SK-N-SH (cell line): ENCODE results near the gene DCAF11. TPM values are rescaled to one million over a fixed set of nuclear protein-coding genes. Genes with fewer than 3 reads are reported as not detected.

Experiments used
- CTCF ChIA-PET: fragments of 300-600, 350-600 bp; formaldehyde crosslinking; extraction: SDS; loops from one replicate; lab custom pipeline; 2021; lab: Yijun Ruan, JAX
- POLR2A ChIA-PET: fragments of 350-600 bp; sonication (Branson Sonifier 250); formaldehyde crosslinking; extraction: SDS; loops from one replicate; lab custom pipeline; 2020; ENCODE audit warnings: antibody characterized with exemption, inconsistent platforms; lab: Yijun Ruan, JAX
- DNase-seq: peaks from one replicate; pipeline ENCODE4 v3.0.0; 2012
- H2AFZ ChIP-seq: fragments of 200-600 bp; sonication (generic); 2 replicates; pipeline ENCODE4 v1.8.1; 2016; ENCODE audit warnings: antibody characterized with exemption, mild to moderate bottlenecking, low read depth
- H3F3A ChIP-seq: fragments of 200-600 bp; sonication (generic); replicated peaks from 2 replicates; pipeline ENCODE3; 2016; ENCODE audit warnings: antibody characterized with exemption, mild to moderate bottlenecking; ENCODE audit not compliant: insufficient read depth
- H3K27ac ChIP-seq, 2 experiments: fragments of 200-500 bp in 1 of 2; fragments of 200-600 bp in 1 of 2; sonication (Bioruptor generic) in 1 of 2; sonication (generic), shearing (Covaris generic) in 1 of 2; 2 replicates each; pipeline versions ENCODE4 v1.5.1 to v1.6.1; 2014 to 2016; ENCODE audit warnings: low read depth in 2 of 2, inconsistent platforms in 1 of 2, low read length in 1 of 2, mild to moderate bottlenecking in 1 of 2, mixed read lengths in 1 of 2
- H3K27me3 ChIP-seq: fragments of 200-600 bp; sonication (generic), shearing (Covaris generic); 2 replicates; pipeline ENCODE4 v1.6.1; 2016; ENCODE audit warnings: mixed run types; ENCODE audit not compliant: insufficient read depth
- H3K36me3 ChIP-seq, 2 experiments: fragments of 200-500 bp in 1 of 2; fragments of 200-600 bp in 1 of 2; sonication (Bioruptor generic) in 1 of 2; sonication (generic) in 1 of 2; replicated peaks in 1 of 2; 2 replicates each; pipeline versions ENCODE3 to v1.5.1; 2014 to 2016; ENCODE audit warnings: low read length in 1 of 2, mild to moderate bottlenecking in 1 of 2; ENCODE audit not compliant: insufficient read depth in 2 of 2, control insufficient read depth in 1 of 2
- H3K4me1 ChIP-seq, 2 experiments: fragments of 200-500 bp in 1 of 2; fragments of 200-600 bp in 1 of 2; sonication (Bioruptor generic) in 1 of 2; sonication (generic), shearing (Covaris generic) in 1 of 2; 2 replicates each; pipeline versions ENCODE4 v1.5.1 to v1.6.1; 2014 to 2016; ENCODE audit warnings: low read depth in 1 of 2, low read length in 1 of 2, mixed run types in 1 of 2; ENCODE audit not compliant: insufficient read depth in 2 of 2, control insufficient read depth in 1 of 2
- H3K4me2 ChIP-seq: fragments of 200-600 bp; sonication (generic), shearing (Covaris generic); 2 replicates; pipeline ENCODE4 v1.6.1; 2017; ENCODE audit warnings: mixed run types
- H3K4me3 ChIP-seq, 2 experiments: fragments of 200-500 bp in 1 of 2; fragments of 200-600 bp in 1 of 2; sonication (Bioruptor generic) in 1 of 2; sonication (generic), shearing (Covaris generic) in 1 of 2; 2 replicates each; pipeline versions ENCODE4 v1.5.1 to v1.8.1; 2014 to 2016; ENCODE audit warnings: low read depth in 2 of 2, inconsistent platforms in 1 of 2, low read length in 1 of 2, mild to moderate bottlenecking in 1 of 2, mixed read lengths in 1 of 2, moderate library complexity in 1 of 2
- H3K79me2 ChIP-seq: fragments of 200-600 bp; sonication (generic); 2 replicates; pipeline ENCODE4 v1.8.1; 2017; ENCODE audit warnings: mild to moderate bottlenecking; ENCODE audit not compliant: insufficient read depth
- H3K9ac ChIP-seq: fragments of 200-600 bp; sonication (generic); 2 replicates; pipeline ENCODE4 v1.6.1; 2017; ENCODE audit warnings: mixed run types
- H3K9me2 ChIP-seq: fragments of 200-600 bp; sonication (generic); 2 replicates; pipeline ENCODE4 v1.6.1; 2017; ENCODE audit warnings: mixed run types
- H3K9me3 ChIP-seq: fragments of 200-600 bp; sonication (generic); 2 replicates; pipeline ENCODE4 v1.6.1; 2017; ENCODE audit warnings: mixed run types, mild to moderate bottlenecking, moderate library complexity
- H4K20me1 ChIP-seq: fragments of 200-600 bp; sonication (generic); 2 replicates; pipeline ENCODE4 v1.6.1; 2017; ENCODE audit warnings: mild to moderate bottlenecking, mixed run types; ENCODE audit not compliant: insufficient read depth
- CHD2 ChIP-seq: fragments of 150-350 bp; IDR thresholded peaks from 2 replicates; pipeline ENCODE4 v1.6.1; 2018; ENCODE audit warnings: low read length; ENCODE audit not compliant: partially characterized antibody
- FOXJ3 ChIP-seq: sonication (generic); formaldehyde crosslinking; IDR thresholded peaks from 2 replicates; pipeline ENCODE4 v1.5.1; 2020; ENCODE audit warnings: mild to moderate bottlenecking, missing genetic modification reagents
- FOXM1 ChIP-seq: IDR thresholded peaks from 2 replicates; pipeline ENCODE4 v1.4.0; 2012; ENCODE audit warnings: low read depth, mild to moderate bottlenecking
- GABPA ChIP-seq: IDR thresholded peaks from 2 replicates; pipeline ENCODE4 v1.4.0; 2012; ENCODE audit warnings: low read depth, mild to moderate bottlenecking
- GATA2 ChIP-seq: sonication (generic); formaldehyde crosslinking; IDR thresholded peaks from 2 replicates; pipeline ENCODE4 v1.5.0; 2020; ENCODE audit warnings: mild to moderate bottlenecking, missing genetic modification reagents
- IRF3 ChIP-seq: fragments of 150-350 bp; IDR thresholded peaks from 2 replicates; pipeline ENCODE4 v1.6.1; 2016; ENCODE audit warnings: mild to moderate bottlenecking, low read depth, low read length
- NFIC ChIP-seq: IDR thresholded peaks from 2 replicates; pipeline ENCODE4 v1.4.0; 2012; ENCODE audit warnings: borderline replicate concordance
- NRF1 ChIP-seq: IDR thresholded peaks from 2 replicates; pipeline ENCODE4 v1.6.1; 2012; ENCODE audit warnings: low read depth, mild to moderate bottlenecking, low read length
- PBX3 ChIP-seq: IDR thresholded peaks from 2 replicates; pipeline ENCODE4; 2012
- POLR2AphosphoS5 ChIP-seq: IDR thresholded peaks from 2 replicates; pipeline ENCODE4 v1.6.1; 2012; ENCODE audit warnings: low read depth, low read length
- RAD21 ChIP-seq: IDR thresholded peaks from 2 replicates; pipeline ENCODE4 v1.6.1; 2012; ENCODE audit warnings: mild to moderate bottlenecking, low read length
- RFX5 ChIP-seq: IDR thresholded peaks from 2 replicates; pipeline ENCODE4 v1.6.1; 2012; ENCODE audit warnings: mild to moderate bottlenecking, improper control_type of control experiment, low read length
- RXRA ChIP-seq: IDR thresholded peaks from 2 replicates; pipeline ENCODE4 v1.4.0; 2012; ENCODE audit warnings: low read depth, mild to moderate bottlenecking, borderline replicate concordance
- USF2 ChIP-seq: fragments of 150-350 bp; IDR thresholded peaks from 2 replicates; pipeline ENCODE4 v1.6.1; 2017; ENCODE audit warnings: antibody characterized with exemption, low read length, low read depth, borderline replicate concordance
- ZBTB33 ChIP-seq: IDR thresholded peaks from 2 replicates; pipeline ENCODE4 v1.4.0; 2012; ENCODE audit warnings: low read depth, borderline replicate concordance
- WGBS: methylation state at CpG from one replicate; pipeline ENCODE4 v1.1.6; 2017; ENCODE audit warnings: low lambda C conversion rate; 5-methylcytosine and 5-hydroxymethylcytosine counted together
- polyA plus RNA-seq, 3 experiments: library from polyadenylated mRNA; depleted of rRNA; stranded (reverse); fragments of >200 nt; gene quantifications; 2 replicates each; pipeline ENCODE4 v1.2.3, GENCODE V29; 2012
- TF ChIP-seq, protein P1 (sequence below): IDR thresholded peaks from 2 replicates; pipeline ENCODE4 v1.6.1; 2012; ENCODE audit warnings: mild to moderate bottlenecking, low read depth, low read length, moderate library complexity

Gene DCAF11
- polyA plus RNA-seq, 1 of the 3 experiments (the other 2 are of a cell fraction): 34.6 TPM

DNA sequence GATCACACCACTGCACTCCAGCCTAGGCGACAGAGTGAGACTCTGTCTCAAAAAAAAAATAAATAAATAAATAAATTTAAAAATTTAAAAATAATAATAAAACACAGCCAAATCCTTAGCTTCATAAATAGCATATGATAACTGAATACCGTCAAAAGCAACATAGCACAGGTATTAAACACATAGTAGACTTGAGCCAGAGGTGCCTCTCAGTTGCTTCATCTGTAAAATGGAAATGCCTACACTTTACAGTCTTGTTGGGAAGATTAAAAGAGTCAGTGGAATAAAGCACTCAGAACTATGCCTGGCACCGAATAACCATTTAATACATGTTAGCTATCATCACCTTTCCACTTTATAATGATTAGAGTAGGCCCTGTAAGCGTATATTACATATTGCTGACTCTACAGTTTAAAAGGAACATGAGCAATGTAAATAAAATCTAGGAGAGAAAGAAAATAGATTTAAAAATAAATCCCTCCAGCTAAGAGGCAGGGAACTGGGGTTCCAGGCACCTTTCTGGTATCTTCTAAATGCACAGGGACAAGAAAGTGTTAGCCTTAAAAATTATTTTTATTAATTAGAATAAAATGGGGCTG lies 7.8 kb upstream of the DCAF11 start:
- no peaks in the 10 kb centered on the region for H3K9me2 ChIP-seq
- TF ChIP-seq RFX5 (no peak), ZBTB33 (no peak), CHD2 (no peak), RXRA (no peak), PBX3 (no peak), RAD21 (no peak), NFIC (no peak), NRF1 (no peak), USF2 (no peak), FOXJ3 (CRISPR knock-in tag) (no peak), GATA2 (CRISPR knock-in tag) (no peak), POLR2AphosphoS5 (no peak), IRF3 (no peak), GABPA (no peak), FOXM1 (no peak)
- TF ChIP-seq, protein P1, sequence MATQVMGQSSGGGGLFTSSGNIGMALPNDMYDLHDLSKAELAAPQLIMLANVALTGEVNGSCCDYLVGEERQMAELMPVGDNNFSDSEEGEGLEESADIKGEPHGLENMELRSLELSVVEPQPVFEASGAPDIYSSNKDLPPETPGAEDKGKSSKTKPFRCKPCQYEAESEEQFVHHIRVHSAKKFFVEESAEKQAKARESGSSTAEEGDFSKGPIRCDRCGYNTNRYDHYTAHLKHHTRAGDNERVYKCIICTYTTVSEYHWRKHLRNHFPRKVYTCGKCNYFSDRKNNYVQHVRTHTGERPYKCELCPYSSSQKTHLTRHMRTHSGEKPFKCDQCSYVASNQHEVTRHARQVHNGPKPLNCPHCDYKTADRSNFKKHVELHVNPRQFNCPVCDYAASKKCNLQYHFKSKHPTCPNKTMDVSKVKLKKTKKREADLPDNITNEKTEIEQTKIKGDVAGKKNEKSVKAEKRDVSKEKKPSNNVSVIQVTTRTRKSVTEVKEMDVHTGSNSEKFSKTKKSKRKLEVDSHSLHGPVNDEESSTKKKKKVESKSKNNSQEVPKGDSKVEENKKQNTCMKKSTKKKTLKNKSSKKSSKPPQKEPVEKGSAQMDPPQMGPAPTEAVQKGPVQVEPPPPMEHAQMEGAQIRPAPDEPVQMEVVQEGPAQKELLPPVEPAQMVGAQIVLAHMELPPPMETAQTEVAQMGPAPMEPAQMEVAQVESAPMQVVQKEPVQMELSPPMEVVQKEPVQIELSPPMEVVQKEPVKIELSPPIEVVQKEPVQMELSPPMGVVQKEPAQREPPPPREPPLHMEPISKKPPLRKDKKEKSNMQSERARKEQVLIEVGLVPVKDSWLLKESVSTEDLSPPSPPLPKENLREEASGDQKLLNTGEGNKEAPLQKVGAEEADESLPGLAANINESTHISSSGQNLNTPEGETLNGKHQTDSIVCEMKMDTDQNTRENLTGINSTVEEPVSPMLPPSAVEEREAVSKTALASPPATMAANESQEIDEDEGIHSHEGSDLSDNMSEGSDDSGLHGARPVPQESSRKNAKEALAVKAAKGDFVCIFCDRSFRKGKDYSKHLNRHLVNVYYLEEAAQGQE: no peak
- H4K20me1 ChIP-seq: no peaks in the 10 kb centered on the region
- no peak overlapping the region for H3K9ac ChIP-seq
- DNase-seq: no peak
- H3K27me3 ChIP-seq: no peaks in the 10 kb centered on the region
- H3K9me3 ChIP-seq: no peaks in the 10 kb centered on the region
- WGBS: 85% methylated on average over 4 of the region's 4 CpGs
- H3K27ac ChIP-seq: no peak overlapping the region
- H3K4me1 ChIP-seq: no peaks in the 10 kb centered on the region; a peak in 1 of 4 replicates
- H3K36me3 ChIP-seq: peaks cover 0 to 11% of the 10 kb centered on the region in 2 experiments
- H3K4me2 ChIP-seq: no peak overlapping the region
- no peak overlapping the region for H3K4me3 ChIP-seq
- H3F3A ChIP-seq: peaks cover 4% of the 10 kb centered on the region
- CTCF ChIA-PET: interaction anchor here (9.9 to 25.4 kb wide), 2 partner anchors 12 to 41 kb away, joined by 219 to 1159 read pairs; partner anchors contain the start of genes CARMIL3, CPNE6 and PCK2
- POLR2A ChIA-PET: interaction anchor here (0.7 to 1.7 kb wide), 4 partner anchors 10 to 44 kb away, joined by 3 to 5 read pairs (median 4); no protein-coding TSS in a partner anchor
- no peak overlapping the region for H2AFZ ChIP-seq
- H3K79me2 ChIP-seq: no peaks in the 10 kb centered on the region
